H1 (cell line): ENCODE results near the gene C12orf43.

Experiments used
- NRF1 ChIP-seq: IDR thresholded peaks from 2 replicates; pipeline ENCODE4 v1.6.1; 2011; ENCODE audit warnings: mild to moderate bottlenecking, low read depth, low read length, improper control_type of control experiment
- RAD21 ChIP-seq, 2 experiments: IDR thresholded peaks in 1 of 2; conservative IDR thresholded peaks in 1 of 2; 2 replicates each; pipeline ENCODE4 v1.6.1; 2011; ENCODE audit warnings: low read depth in 2 of 2, low read length in 2 of 2, improper control_type of control experiment in 1 of 2, inconsistent platforms in 1 of 2, mild to moderate bottlenecking in 1 of 2, moderate library complexity in 1 of 2
- SUZ12 ChIP-seq: fragments of 200-600 bp; sonication (generic); IDR thresholded peaks from 2 replicates; pipeline ENCODE4 v1.6.1; 2012; ENCODE audit warnings: mild to moderate bottlenecking, inconsistent platforms, low read length, moderate library complexity, mixed read lengths
- TF ChIP-seq, protein P1 (sequence below): IDR thresholded peaks from 2 replicates; pipeline ENCODE4 v1.6.1; 2012; ENCODE audit warnings: inconsistent platforms

DNA sequence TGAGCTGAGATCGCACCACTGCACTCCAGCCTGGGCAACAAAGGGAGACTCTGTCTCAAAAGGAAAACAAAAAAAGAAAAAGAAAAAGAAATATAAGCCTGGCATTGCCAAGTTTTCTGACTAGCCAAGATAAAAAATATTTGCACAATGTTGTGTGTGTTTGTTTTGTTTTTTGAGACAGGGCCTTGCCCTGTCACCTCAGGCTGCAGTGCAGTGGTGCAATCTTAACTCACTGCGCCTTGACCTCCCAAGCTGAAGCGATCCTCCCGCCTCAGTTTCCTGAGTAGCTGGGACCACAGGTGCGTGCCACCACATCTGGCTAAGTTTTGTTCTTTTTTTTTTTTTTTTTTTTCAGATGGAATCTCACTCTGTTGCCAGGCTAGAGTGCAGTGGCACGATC is 5.5 kb upstream of the C12orf43 start:
- TF ChIP-seq, protein P1, sequence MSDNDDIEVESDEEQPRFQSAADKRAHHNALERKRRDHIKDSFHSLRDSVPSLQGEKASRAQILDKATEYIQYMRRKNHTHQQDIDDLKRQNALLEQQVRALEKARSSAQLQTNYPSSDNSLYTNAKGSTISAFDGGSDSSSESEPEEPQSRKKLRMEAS: no peak
- TF ChIP-seq RAD21 (IDR thresholded peaks at IDR 0.05 in 1 of 2, conservative IDR thresholded peaks at IDR 0.05 in 1 of 2; ENCODE audit: low read depth in 2 of 2, low read length in 2 of 2): no peak
- TF ChIP-seq SUZ12: no peak
- no peak for TF ChIP-seq NRF1
